ENCODE data around the gene GVQW3.

- TF ChIP-seq CTCF (IDR thresholded peaks at IDR 0.05): no peak
- TF ChIP-seq POLR2A (IDR thresholded peaks at IDR 0.05): no peak
Measured at GRCh38 chr11:76406359-76406758, 25.2 kb downstream of the GVQW3 start.

Measured in adrenal gland (tissue), 5 donors.